A549 (cell line): ENCODE data around the gene INPP5A. TPM values are rescaled to one million over a fixed set of nuclear protein-coding genes. Genes with fewer than 3 reads are reported as not detected.

Source experiments
- ATAC-seq, 2 experiments: fragments of 200-7000 bp in 1 of 2; fragments of >200 bp in 1 of 2; cut with Nextera tagmentation in 1 of 2; cut with Tn5 transposase in 1 of 2; 3 replicates each; pipeline versions ENCODE4 v1.8.0 to v1.9.1; 2018 to 2020; ENCODE audit warnings: mild to moderate bottlenecking in 1 of 2, moderate library complexity in 1 of 2
- CTCF ChIA-PET: fragments of 300-600 bp; sonication (Branson Sonifier 250); formaldehyde crosslinking; extraction: SDS; loops from one replicate; lab custom pipeline; 2021; ENCODE audit warnings: antibody characterized with exemption, inconsistent platforms; lab: Yijun Ruan, JAX
- POLR2A ChIA-PET: fragments of 350-600 bp; formaldehyde crosslinking; extraction: SDS; loops from one replicate; lab custom pipeline; 2021; ENCODE audit warnings: antibody characterized with exemption, inconsistent platforms; lab: Yijun Ruan, JAX
- DNase-seq, 2 experiments: peaks; one replicate each; pipeline versions ENCODE4 v3.0.0 to v3.0.0-alpha.2; 2011 to 2016; ENCODE audit warnings: low read depth in 1 of 2, low spot score in 1 of 2
- FAIRE-seq: peaks from 2 replicates; lab custom pipeline; 2011; peaks lifted over from hg19 to GRCh38; lab: Jason Lieb, UNC
- H3K27ac ChIP-seq, 2 experiments: fragments of >200 bp; sonication (Bioruptor Twin); formaldehyde crosslinking; 3 replicates each; pipeline ENCODE4 v1.5.1; 2016 to 2017
- H3K4me1 ChIP-seq: fragments of >200 bp; sonication (Bioruptor Twin); formaldehyde crosslinking; 3 replicates; pipeline ENCODE4 v1.6.1; 2016
- H3K4me2 ChIP-seq: fragments of >200 bp; sonication (Bioruptor Twin); formaldehyde crosslinking; 3 replicates; pipeline ENCODE4 v1.6.1; 2016
- H3K4me3 ChIP-seq: fragments of >200 bp; sonication (Bioruptor Twin); formaldehyde crosslinking; 3 replicates; pipeline ENCODE4 v1.5.1; 2016
- H3K9me3 ChIP-seq: fragments of >200 bp; sonication (Bioruptor Twin); formaldehyde crosslinking; 3 replicates; pipeline ENCODE4 v1.6.1; 2016
- BHLHE40 ChIP-seq: IDR thresholded peaks from 2 replicates; pipeline ENCODE4 v1.6.1; 2012; ENCODE audit warnings: low read depth, low read length, inconsistent platforms
- EHF ChIP-seq: fragments of 250-450 bp; sonication (Bioruptor Pico); IDR thresholded peaks from 2 replicates; pipeline ENCODE4 v1.5.0; 2020; ENCODE audit warnings: mild to moderate bottlenecking
- FOXS1 ChIP-seq: fragments of 250-450 bp; sonication (Bioruptor Pico); IDR thresholded peaks from 2 replicates; pipeline ENCODE4 v1.5.0; 2020; ENCODE audit warnings: mild to moderate bottlenecking, moderate library complexity
- HDAC2 ChIP-seq: fragments of 200-600 bp; sonication (generic); IDR thresholded peaks from 2 replicates; pipeline ENCODE4 v1.6.1; 2016
- HEYL ChIP-seq: fragments of 250-450 bp; sonication (Bioruptor Pico); IDR thresholded peaks from 2 replicates; pipeline ENCODE4 v1.8.0; 2021; ENCODE audit warnings: mild to moderate bottlenecking, moderate library complexity
- HOXA7 ChIP-seq: fragments of 250-450 bp; sonication (Bioruptor Pico); IDR thresholded peaks from 2 replicates; pipeline ENCODE4 v1.5.0; 2020; ENCODE audit warnings: mild to moderate bottlenecking, moderate library complexity
- JUNB ChIP-seq: fragments of >200 bp; sonication (Bioruptor Twin); formaldehyde crosslinking; IDR thresholded peaks from 2 replicates; pipeline ENCODE4 v1.6.1; 2016
- KDM1A ChIP-seq: fragments of 200-600 bp; sonication (generic); IDR thresholded peaks from 2 replicates; pipeline ENCODE4 v1.6.1; 2016; ENCODE audit warnings: low read depth, mild to moderate bottlenecking
- NFE2L2 ChIP-seq: fragments of 150-350 bp; conservative IDR thresholded peaks from 2 replicates; pipeline ENCODE4 v1.6.1; 2014; ENCODE audit warnings: low read length
- NPAS2 ChIP-seq: fragments of 250-450 bp; sonication (Bioruptor Pico); IDR thresholded peaks from 2 replicates; pipeline ENCODE4 v1.8.0; 2022; ENCODE audit warnings: mild to moderate bottlenecking, moderate library complexity, borderline replicate concordance
- NR3C1 ChIP-seq: fragments of >200 bp; sonication (Bioruptor Twin); formaldehyde crosslinking; IDR thresholded peaks from 3 replicates; pipeline ENCODE4 v1.6.1; 2017
- POLR2A ChIP-seq: IDR thresholded peaks from 2 replicates; pipeline ENCODE4 v1.6.1; 2012; ENCODE audit warnings: mild to moderate bottlenecking, low read length
- RAD21 ChIP-seq, 2 experiments: fragments of >200 bp in 1 of 2; sonication (Bioruptor Twin) in 1 of 2; formaldehyde crosslinking in 1 of 2; IDR thresholded peaks in 1 of 2; conservative IDR thresholded peaks in 1 of 2; 2 replicates in 1 of 2; 3 replicates in 1 of 2; pipeline ENCODE4 v1.6.1; 2012 to 2018; ENCODE audit warnings: inconsistent platforms in 1 of 2
- RARB ChIP-seq: fragments of 250-450 bp; sonication (Bioruptor Pico); IDR thresholded peaks from 2 replicates; pipeline ENCODE4 v1.8.0; 2021; ENCODE audit warnings: mild to moderate bottlenecking, moderate library complexity
- TP53 ChIP-seq: fragments of 250-450 bp; sonication (Bioruptor Pico); IDR thresholded peaks from 2 replicates; pipeline ENCODE4 v1.5.0; 2021; ENCODE audit warnings: mild to moderate bottlenecking, moderate library complexity
- WGBS: methylation state at CpG from one replicate; pipeline ENCODE4 v1.1.6; 2017; ENCODE audit errors: missing lambda C conversion rate; 5-methylcytosine and 5-hydroxymethylcytosine counted together
- polyA plus RNA-seq, 4 experiments: library from polyadenylated mRNA; depleted of rRNA in 3 of 4; stranded (reverse); fragments of >200 nt; fragmentation: RNase III in 1 of 4; extraction: RNeasy Plus Mini Kit Qiagen cat#74134 plus additional on column Dnase treatment in 1 of 4; gene quantifications; 2 replicates in 3 of 4; 3 replicates in 1 of 4; pipeline ENCODE4 v1.2.3, GENCODE V29; 2011 to 2017
- TF ChIP-seq, protein P1 (sequence below): fragments of 200-600 bp; sonication (generic); IDR thresholded peaks from 2 replicates; pipeline ENCODE4 v1.6.1; 2016; ENCODE audit warnings: antibody characterized with exemption, mild to moderate bottlenecking, moderate library complexity
- TF ChIP-seq, protein P2 (sequence below): fragments of >200 bp; sonication (Bioruptor Twin); formaldehyde crosslinking; IDR thresholded peaks from 2 replicates; pipeline ENCODE4 v1.6.1; 2016
- TF ChIP-seq, protein P3 (sequence below): fragments of 450-650 bp; IDR thresholded peaks from 2 replicates; pipeline ENCODE4 v1.6.1; 2014; ENCODE audit warnings: antibody characterized with exemption
- TF ChIP-seq, protein P4 (sequence below): fragments of 150-350 bp; IDR thresholded peaks from 2 replicates; pipeline ENCODE4 v1.6.1; 2014; ENCODE audit warnings: low read depth, mild to moderate bottlenecking, low read length

INPP5A gene
- polyA plus RNA-seq, 2 of the 4 experiments (the other 2 are of a cell fraction) = 13.7 to 15.1 TPM

DNA sequence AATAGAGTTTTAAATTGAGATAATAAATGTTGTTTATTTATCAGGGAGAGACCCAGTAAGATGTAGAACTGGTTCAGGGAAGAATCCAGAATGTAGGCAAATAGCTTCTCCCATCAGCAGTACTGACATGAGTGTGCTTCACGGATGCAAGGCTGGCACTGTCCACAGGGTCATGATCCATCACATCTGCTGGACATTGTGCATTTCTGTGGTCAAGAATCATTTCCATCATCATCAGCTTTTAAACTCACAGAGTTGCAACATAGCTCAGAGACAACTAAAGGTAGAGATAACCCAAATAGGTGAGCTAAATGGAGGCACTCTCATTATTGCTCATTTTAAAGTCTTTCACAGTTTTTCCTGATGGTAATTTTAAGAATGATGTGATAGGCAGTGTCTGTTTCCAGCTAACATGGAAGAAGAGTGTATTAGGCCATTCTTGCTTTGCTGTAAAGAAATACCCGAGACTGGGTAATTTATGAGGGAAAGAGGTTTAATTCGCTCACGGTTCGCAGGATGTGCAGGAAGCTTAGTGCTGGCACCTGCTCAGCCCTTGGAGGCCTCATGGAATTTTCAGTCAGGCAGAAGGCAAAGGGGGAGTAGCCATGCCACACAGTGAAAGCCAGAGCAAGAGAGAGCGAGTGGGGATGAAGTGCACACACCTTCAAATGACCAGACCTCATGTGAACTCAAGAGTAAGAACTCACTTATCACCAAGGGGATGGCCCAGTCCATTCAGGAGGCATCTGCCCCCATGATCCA lies 80.8 kb downstream of the INPP5A start:
- 89% methylated on average over 6 of the region's 6 CpGs for WGBS
- DNase-seq = no peak
- no peak for TF ChIP-seq NFE2L2
- TF ChIP-seq NR3C1 = no peak
- no peak for TF ChIP-seq POLR2A
- no peak for TF ChIP-seq HEYL (CRISPR knock-in tag)
- TF ChIP-seq, protein P1, sequence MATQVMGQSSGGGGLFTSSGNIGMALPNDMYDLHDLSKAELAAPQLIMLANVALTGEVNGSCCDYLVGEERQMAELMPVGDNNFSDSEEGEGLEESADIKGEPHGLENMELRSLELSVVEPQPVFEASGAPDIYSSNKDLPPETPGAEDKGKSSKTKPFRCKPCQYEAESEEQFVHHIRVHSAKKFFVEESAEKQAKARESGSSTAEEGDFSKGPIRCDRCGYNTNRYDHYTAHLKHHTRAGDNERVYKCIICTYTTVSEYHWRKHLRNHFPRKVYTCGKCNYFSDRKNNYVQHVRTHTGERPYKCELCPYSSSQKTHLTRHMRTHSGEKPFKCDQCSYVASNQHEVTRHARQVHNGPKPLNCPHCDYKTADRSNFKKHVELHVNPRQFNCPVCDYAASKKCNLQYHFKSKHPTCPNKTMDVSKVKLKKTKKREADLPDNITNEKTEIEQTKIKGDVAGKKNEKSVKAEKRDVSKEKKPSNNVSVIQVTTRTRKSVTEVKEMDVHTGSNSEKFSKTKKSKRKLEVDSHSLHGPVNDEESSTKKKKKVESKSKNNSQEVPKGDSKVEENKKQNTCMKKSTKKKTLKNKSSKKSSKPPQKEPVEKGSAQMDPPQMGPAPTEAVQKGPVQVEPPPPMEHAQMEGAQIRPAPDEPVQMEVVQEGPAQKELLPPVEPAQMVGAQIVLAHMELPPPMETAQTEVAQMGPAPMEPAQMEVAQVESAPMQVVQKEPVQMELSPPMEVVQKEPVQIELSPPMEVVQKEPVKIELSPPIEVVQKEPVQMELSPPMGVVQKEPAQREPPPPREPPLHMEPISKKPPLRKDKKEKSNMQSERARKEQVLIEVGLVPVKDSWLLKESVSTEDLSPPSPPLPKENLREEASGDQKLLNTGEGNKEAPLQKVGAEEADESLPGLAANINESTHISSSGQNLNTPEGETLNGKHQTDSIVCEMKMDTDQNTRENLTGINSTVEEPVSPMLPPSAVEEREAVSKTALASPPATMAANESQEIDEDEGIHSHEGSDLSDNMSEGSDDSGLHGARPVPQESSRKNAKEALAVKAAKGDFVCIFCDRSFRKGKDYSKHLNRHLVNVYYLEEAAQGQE = no peak
- no peak for TF ChIP-seq TP53
- no peak for TF ChIP-seq JUNB
- no peak for TF ChIP-seq BHLHE40
- TF ChIP-seq KDM1A = no peak
- no peak for TF ChIP-seq HDAC2
- TF ChIP-seq, protein P2, sequence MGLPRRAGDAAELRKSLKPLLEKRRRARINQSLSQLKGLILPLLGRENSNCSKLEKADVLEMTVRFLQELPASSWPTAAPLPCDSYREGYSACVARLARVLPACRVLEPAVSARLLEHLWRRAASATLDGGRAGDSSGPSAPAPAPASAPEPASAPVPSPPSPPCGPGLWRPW = no peak
- no peak for TF ChIP-seq NPAS2 (CRISPR knock-in tag)
- TF ChIP-seq RARB = no peak
- TF ChIP-seq HOXA7 (CRISPR knock-in tag) = no peak
- TF ChIP-seq, all 56 proteins: peak for 0
- Histone ChIP-seq H3K9me3 (no peaks in the 10 kb centered on the region), H3K4me3 (no peak overlapping the region), H3K27ac (no peak overlapping the region), H3K4me2 (no peak overlapping the region), H3K4me1 (no peaks in the 10 kb centered on the region)
- no peak for FAIRE-seq
- ATAC-seq = no peak
- ChIA-PET CTCF (interaction anchor here (0.9 to 3.5 kb wide), 9 partner anchors 9 to 159 kb away, joined by 3 to 11 read pairs (median 5); no protein-coding TSS in a partner anchor), POLR2A (no interaction called here)

DNA sequence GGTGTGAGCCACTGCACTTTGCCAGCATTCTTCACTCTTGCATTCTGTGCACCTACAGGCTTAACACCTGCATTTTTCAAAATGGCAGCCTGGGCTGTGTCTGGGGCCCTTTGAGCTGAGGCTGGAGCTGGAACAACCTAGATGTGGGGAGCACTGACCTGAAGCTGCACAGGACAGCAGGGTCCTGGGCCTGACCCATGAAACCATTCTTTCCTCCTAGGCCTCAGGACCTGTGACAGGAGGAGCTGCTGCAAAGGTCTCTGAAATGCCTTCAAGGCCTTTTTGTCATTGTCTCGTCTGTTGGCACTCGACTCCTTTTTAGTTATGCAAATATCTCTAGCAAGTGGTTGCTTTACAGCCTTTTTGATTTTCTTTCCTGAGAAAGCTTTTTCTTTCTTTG lies 82.3 kb downstream of the INPP5A start:
- WGBS = 83% methylated on average over 2 of the region's 2 CpGs
- no peak for FAIRE-seq
- TF ChIP-seq FOXS1 (CRISPR knock-in tag) = no peak
- TF ChIP-seq RAD21 (conservative IDR thresholded peaks at IDR 0.05 in 1 of 2, IDR thresholded peaks at IDR 0.05 in 1 of 2) = no peak
- TF ChIP-seq JUNB = no peak
- TF ChIP-seq, protein P3, sequence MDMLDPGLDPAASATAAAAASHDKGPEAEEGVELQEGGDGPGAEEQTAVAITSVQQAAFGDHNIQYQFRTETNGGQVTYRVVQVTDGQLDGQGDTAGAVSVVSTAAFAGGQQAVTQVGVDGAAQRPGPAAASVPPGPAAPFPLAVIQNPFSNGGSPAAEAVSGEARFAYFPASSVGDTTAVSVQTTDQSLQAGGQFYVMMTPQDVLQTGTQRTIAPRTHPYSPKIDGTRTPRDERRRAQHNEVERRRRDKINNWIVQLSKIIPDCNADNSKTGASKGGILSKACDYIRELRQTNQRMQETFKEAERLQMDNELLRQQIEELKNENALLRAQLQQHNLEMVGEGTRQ = no peak
- TF ChIP-seq, protein P4, sequence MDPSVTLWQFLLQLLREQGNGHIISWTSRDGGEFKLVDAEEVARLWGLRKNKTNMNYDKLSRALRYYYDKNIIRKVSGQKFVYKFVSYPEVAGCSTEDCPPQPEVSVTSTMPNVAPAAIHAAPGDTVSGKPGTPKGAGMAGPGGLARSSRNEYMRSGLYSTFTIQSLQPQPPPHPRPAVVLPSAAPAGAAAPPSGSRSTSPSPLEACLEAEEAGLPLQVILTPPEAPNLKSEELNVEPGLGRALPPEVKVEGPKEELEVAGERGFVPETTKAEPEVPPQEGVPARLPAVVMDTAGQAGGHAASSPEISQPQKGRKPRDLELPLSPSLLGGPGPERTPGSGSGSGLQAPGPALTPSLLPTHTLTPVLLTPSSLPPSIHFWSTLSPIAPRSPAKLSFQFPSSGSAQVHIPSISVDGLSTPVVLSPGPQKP = no peak
- TF ChIP-seq EHF = no peak
- no peak for TF ChIP-seq RARB
- TF ChIP-seq, protein P2 = no peak
- TF ChIP-seq, all 56 proteins: peak for 0
- Histone ChIP-seq H3K4me2 (no peak overlapping the region), H3K27ac (no peak overlapping the region), H3K9me3 (no peaks in the 10 kb centered on the region), H3K4me3 (no peak overlapping the region), H3K4me1 (no peaks in the 10 kb centered on the region)
- POLR2A ChIA-PET = no interaction called here
- DNase-seq (no peak), ATAC-seq (no peak)
- CTCF ChIA-PET = interaction anchor here (0.9 to 1.4 kb wide), 3 partner anchors 19 to 597 kb away, joined by 3 to 4 read pairs (median 4); no protein-coding TSS in a partner anchor
